Neuronal stem cell (in vitro differentiated cells): Measurements from ENCODE around the gene TSPO.

Experiments
- DNase-seq: peaks from one replicate; pipeline ENCODE4 v3.0.0-alpha.2; 2013; ENCODE audit warnings: low spot score
- H2AFZ ChIP-seq: one replicate; pipeline ENCODE4 v1.6.1; 2013; ENCODE audit warnings: mild to moderate bottlenecking, low read length, inconsistent platforms
- H2AK5ac ChIP-seq: 2 replicates; pipeline ENCODE4 v1.6.1; 2013; ENCODE audit warnings: low read depth, mild to moderate bottlenecking, inconsistent platforms, low read length, moderate library complexity, mixed read lengths
- H2BK120ac ChIP-seq: 2 replicates; pipeline ENCODE4 v1.6.1; 2013; ENCODE audit warnings: low read depth, mild to moderate bottlenecking, inconsistent platforms, low read length, moderate library complexity, mixed read lengths
- H2BK12ac ChIP-seq: one replicate; pipeline ENCODE4 v1.6.1; 2013; ENCODE audit warnings: low read length, inconsistent platforms
- H2BK15ac ChIP-seq: 2 replicates; pipeline ENCODE4 v1.6.1; 2013; ENCODE audit warnings: mild to moderate bottlenecking, low read length, inconsistent platforms, mixed read lengths
- H2BK5ac ChIP-seq: one replicate; pipeline ENCODE4 v1.6.1; 2013; ENCODE audit warnings: inconsistent platforms, mild to moderate bottlenecking, low read length, moderate library complexity
- H3K14ac ChIP-seq: one replicate; pipeline ENCODE4 v1.6.1; 2013; ENCODE audit warnings: low read length, inconsistent platforms
- H3K18ac ChIP-seq: 2 replicates; pipeline ENCODE4 v1.6.1; 2013; ENCODE audit warnings: low read length, inconsistent platforms
- H3K23ac ChIP-seq: 2 replicates; pipeline ENCODE4 v1.6.1; 2013; ENCODE audit warnings: low read depth, mild to moderate bottlenecking, mixed read lengths, low read length, inconsistent platforms; ENCODE audit not compliant: poor library complexity
- H3K27ac ChIP-seq: replicated peaks from 3 replicates; pipeline ENCODE4 v1.5.1; 2013; ENCODE audit warnings: low read length, inconsistent platforms
- H3K27me3 ChIP-seq, 3 experiments: 2 replicates each; pipeline ENCODE4 v1.6.1; 2013; ENCODE audit warnings: low read length in 3 of 3, mild to moderate bottlenecking in 2 of 3, inconsistent platforms in 1 of 3, low read depth in 1 of 3, mixed read lengths in 1 of 3, moderate library complexity in 1 of 3; ENCODE audit not compliant: control insufficient read depth in 3 of 3, insufficient read depth in 3 of 3
- H3K36me3 ChIP-seq, 2 donors: replicated peaks in 1 of 2; 2 replicates each; pipeline ENCODE4 v1.6.1; 2013; ENCODE audit warnings: low read length in 2 of 2; ENCODE audit not compliant: control insufficient read depth in 2 of 2, insufficient read depth in 2 of 2
- H3K4ac ChIP-seq: 2 replicates; pipeline ENCODE4 v1.6.1; 2013; ENCODE audit warnings: inconsistent platforms, mild to moderate bottlenecking, low read length, moderate library complexity
- H3K4me1 ChIP-seq, 2 donors: 1 replicate in 1 of 2; 2 replicates in 1 of 2; pipeline ENCODE4 v1.6.1; 2013; ENCODE audit warnings: low read length in 2 of 2, low read depth in 1 of 2; ENCODE audit not compliant: control insufficient read depth in 2 of 2, insufficient read depth in 1 of 2
- H3K4me2 ChIP-seq: one replicate; pipeline ENCODE4 v1.6.1; 2013; ENCODE audit warnings: mild to moderate bottlenecking, low read length, inconsistent platforms; ENCODE audit not compliant: insufficient read depth, poor library complexity, severe bottlenecking
- H3K4me3 ChIP-seq, 2 donors: 2 replicates each; pipeline ENCODE4 v1.5.1; 2013; ENCODE audit warnings: low read length in 2 of 2, mild to moderate bottlenecking in 2 of 2, inconsistent platforms in 1 of 2, moderate library complexity in 1 of 2
- H3K79me1 ChIP-seq: one replicate; pipeline ENCODE4 v1.6.1; 2013; ENCODE audit warnings: low read depth, mild to moderate bottlenecking, inconsistent platforms, low read length, moderate library complexity
- H3K9ac ChIP-seq: one replicate; pipeline ENCODE4 v1.6.1; 2013; ENCODE audit warnings: mild to moderate bottlenecking, low read depth, low read length, inconsistent platforms; ENCODE audit not compliant: poor library complexity
- H3K9me3 ChIP-seq, 2 donors: replicated peaks in 1 of 2; 2 replicates each; pipeline versions ENCODE3 to v1.6.1; 2013; ENCODE audit warnings: low read length in 2 of 2, mild to moderate bottlenecking in 2 of 2, inconsistent platforms in 1 of 2, low read depth in 1 of 2, mixed read lengths in 1 of 2, moderate library complexity in 1 of 2; ENCODE audit not compliant: control insufficient read depth in 2 of 2, insufficient read depth in 1 of 2
- H4K8ac ChIP-seq: one replicate; pipeline ENCODE4 v1.6.1; 2013; ENCODE audit warnings: low read depth, mild to moderate bottlenecking, inconsistent platforms, low read length, moderate library complexity
- H4K91ac ChIP-seq: one replicate; pipeline ENCODE4 v1.6.1; 2013; ENCODE audit warnings: low read length, low read depth, mild to moderate bottlenecking, inconsistent platforms; ENCODE audit not compliant: poor library complexity
- WGBS, 2 donors: extraction: QIAGEN DNeasy Blood & Tissue Kit; methylation state at CpG; one replicate each; pipeline ENCODE4 v1.1.7; 2013; ENCODE audit warnings: missing lambda C conversion rate in 2 of 2, mixed read lengths in 1 of 2; ENCODE audit not compliant: insufficient read length in 2 of 2, insufficient replicate concordance in 1 of 2; ENCODE audit errors: extremely low coverage in 2 of 2; 5-methylcytosine and 5-hydroxymethylcytosine counted together

Gene TSPO

DNA sequence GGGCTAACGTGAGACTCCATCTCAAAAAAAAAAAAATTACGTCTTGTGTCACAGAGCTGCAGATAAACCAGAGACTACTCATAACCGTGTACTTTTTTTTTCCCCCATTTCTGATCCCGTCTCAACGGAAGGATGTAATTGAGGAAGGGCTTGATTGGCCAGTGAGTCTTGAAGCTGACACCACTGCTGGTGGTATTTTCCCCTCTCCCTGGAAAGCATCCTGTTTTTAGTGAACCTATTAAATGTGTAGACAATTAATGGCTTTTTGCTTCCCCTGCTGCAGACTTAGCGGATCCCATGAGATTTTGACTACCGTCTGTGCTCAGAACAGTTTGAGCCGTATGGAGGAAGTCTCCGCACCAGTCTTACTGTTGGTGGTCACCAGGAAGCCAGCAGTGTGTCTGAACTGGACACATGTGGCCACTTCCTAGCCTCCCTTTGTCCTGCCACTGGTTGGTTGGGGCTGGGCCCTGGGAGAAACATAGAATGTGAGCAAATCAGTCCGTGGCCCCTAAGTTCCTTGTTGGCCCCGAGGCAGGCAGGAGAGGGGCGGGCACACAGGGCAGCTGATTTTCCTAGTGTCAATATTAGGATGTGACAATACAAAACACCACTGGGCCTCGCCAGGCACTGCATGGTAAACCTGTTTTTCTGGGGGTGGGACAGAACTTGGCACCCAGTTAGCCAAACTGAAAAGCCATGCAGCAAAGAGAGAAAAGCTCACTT, 37.7 kb upstream of the TSPO start:
- Histone ChIP-seq H3K4me3 (no peak overlapping the region), H2BK15ac (no peak overlapping the region), H2AK5ac (no peak overlapping the region), H3K18ac (no peak overlapping the region), H3K9ac (no peak overlapping the region), H3K27me3 (peaks cover 12 to 44% (median 40%) of the 10 kb centered on the region in 3 experiments), H3K23ac (no peak overlapping the region), H3K14ac (no peak overlapping the region), H3K36me3 (no peaks in the 10 kb centered on the region), H3K79me1 (no peaks in the 10 kb centered on the region), H3K4me2 (no peak overlapping the region), H4K8ac (no peak overlapping the region), H3K9me3 (peaks cover 0 to 3% of the 10 kb centered on the region in 2 donors), H3K4ac (no peak overlapping the region), H2AFZ (peak overlapping the region; percentile 14), H4K91ac (no peak overlapping the region), H2BK120ac (no peak overlapping the region), H3K27ac (no peak overlapping the region), H3K4me1 (peaks cover 11 to 18% of the 10 kb centered on the region in 2 donors), H2BK5ac (no peak overlapping the region), H2BK12ac (no peak overlapping the region)
- DNase-seq, result no peak
- WGBS, 2 donors, result no CpG with 5 or more reads among the region's 13 CpGs

DNA sequence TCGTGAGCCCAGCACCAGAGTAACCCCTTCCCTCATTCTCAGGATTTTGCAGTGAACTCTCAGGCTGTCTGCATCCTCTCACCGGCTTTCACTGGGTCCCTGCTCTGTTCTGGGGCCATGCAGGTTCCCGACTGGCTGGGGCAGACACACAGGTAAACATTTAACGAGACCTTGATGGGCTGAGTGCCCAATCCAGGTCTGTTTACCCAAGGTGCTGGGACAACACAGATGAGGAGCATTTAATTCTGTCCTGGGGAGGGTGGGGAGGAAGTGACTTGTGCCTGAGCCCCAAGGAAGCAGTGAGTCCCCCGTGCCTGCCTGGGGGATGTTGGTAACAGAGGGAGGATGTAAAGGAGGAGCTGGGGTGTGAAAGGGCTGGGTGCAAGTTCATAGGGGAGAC, 36.4 kb upstream of the TSPO start:
- Histone ChIP-seq H3K9ac (peak overlapping the region; percentile 18), H3K36me3 (no peaks in the 10 kb centered on the region), H2BK120ac (no peak overlapping the region), H3K14ac (peak overlapping the region; percentile 33), H3K18ac (no peak overlapping the region), H2AFZ (no peak overlapping the region), H4K91ac (no peak overlapping the region), H2BK5ac (no peak overlapping the region), H3K9me3 (peaks cover 0 to 3% of the 10 kb centered on the region in 2 donors), H4K8ac (no peak overlapping the region), H2AK5ac (peak overlapping the region; percentile 74), H3K4me1 (peaks cover 10 to 20% of the 10 kb centered on the region in 2 donors), H3K79me1 (no peaks in the 10 kb centered on the region), H2BK15ac (no peak overlapping the region), H3K23ac (peak overlapping the region; percentile 18), H3K27ac (no peak overlapping the region), H2BK12ac (no peak overlapping the region), H3K27me3 (peaks cover 12 to 31% (median 29%) of the 10 kb centered on the region in 3 experiments), H3K4me2 (no peak overlapping the region), H3K4me3 (no peak overlapping the region), H3K4ac (no peak overlapping the region)
- WGBS, 2 donors, result no CpG with 5 or more reads among the region's 5 CpGs
- DNase-seq, result no peak

DNA sequence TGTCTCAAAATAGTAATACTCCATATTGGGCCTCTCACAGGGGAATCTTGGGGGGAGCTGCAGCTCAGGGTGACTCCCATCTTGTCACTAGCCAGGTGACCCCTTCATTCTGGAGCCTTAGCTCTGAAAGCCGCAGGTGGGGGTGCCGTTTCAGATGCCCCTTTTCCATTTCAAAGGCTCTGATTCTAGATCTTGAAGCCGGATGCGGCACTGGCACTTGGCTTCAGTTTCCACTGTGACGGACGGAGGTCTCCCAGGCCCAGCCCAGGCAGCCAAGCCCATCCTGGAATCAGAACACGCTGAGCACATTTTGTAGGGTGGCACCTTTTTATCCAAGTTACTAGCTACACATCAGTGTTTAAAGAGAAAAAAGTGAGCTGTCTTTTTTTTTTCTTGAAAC, 34.4 kb upstream of the TSPO start:
- H2AFZ ChIP-seq, result no peak overlapping the region

DNA sequence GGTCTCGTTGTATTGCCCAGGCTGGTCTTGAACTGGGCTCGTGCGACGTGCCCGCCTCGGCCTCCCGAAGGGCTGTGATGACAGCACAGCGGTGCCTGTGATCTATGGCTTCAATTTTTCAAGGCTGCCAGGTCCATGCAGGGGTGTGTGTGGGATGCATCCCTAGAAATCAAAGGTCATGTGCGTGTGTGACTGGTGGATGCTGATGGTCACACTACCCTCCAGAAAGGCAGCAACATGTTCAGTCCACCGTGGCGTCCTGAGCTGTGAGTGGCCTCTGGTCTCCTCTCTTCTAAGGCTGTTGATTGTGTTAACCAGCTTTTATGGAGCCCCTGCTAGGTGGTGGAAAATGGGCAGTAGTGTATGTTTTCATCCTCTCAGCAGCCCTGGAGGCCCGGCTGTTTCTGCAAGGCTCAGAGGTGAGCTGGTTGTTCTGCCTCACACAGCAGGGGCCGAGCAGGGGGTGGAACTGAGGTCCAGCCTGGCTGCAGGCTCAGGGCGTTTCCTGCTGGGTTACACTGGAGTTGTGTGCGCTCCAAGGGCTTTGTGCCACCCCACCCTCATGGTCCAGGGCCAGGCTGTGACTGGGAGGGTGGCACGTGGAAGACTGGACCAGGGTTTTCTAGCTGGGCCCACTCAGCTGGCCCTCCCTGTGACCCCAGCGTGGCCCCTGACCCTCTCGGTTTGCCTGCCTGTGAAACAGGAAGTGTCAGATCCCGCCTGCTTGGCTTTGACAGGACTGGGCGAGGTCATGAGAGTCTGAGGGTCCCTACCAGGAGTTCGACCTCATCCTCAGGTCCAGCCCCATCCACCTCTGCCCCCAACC, 33.1 kb upstream of the TSPO start:
- H4K91ac ChIP-seq, result no peak overlapping the region
- H3K4ac ChIP-seq, result no peak overlapping the region
- peaks cover 0 to 3% of the 10 kb centered on the region in 2 donors for H3K9me3 ChIP-seq
- no CpG with 5 or more reads among the region's 21 CpGs for WGBS, 2 donors
- no peak overlapping the region for H2BK12ac ChIP-seq
- peaks cover 0 to 4% (median 3%) of the 10 kb centered on the region in 3 experiments for H3K27me3 ChIP-seq
- H3K36me3 ChIP-seq, result no peaks in the 10 kb centered on the region
- H2BK120ac ChIP-seq, result no peak overlapping the region
- H2AFZ ChIP-seq, result peak overlapping the region; percentile 61
- no peaks in the 10 kb centered on the region for H3K79me1 ChIP-seq
- no peak overlapping the region for H4K8ac ChIP-seq
- no peak for DNase-seq
- H3K14ac ChIP-seq, result no peak overlapping the region
- no peak overlapping the region for H3K9ac ChIP-seq
- H2BK5ac ChIP-seq, result no peak overlapping the region
- peak overlapping the region in 1 of 2 donors; percentile 45 for H3K4me3 ChIP-seq
- peaks cover 7 to 10% of the 10 kb centered on the region in 2 donors for H3K4me1 ChIP-seq
- H2AK5ac ChIP-seq, result peak overlapping the region; percentile 14
- no peak overlapping the region for H2BK15ac ChIP-seq
- H3K18ac ChIP-seq, result peak overlapping the region; percentile 27
- peak overlapping the region; percentile 21 for H3K23ac ChIP-seq
- no peak overlapping the region for H3K4me2 ChIP-seq
- H3K27ac ChIP-seq, result peak overlapping the region; percentile 15

More for the DNA sequence above, 34.4 kb upstream of the TSPO start:
- peaks cover 0 to 12% (median 10%) of the 10 kb centered on the region in 3 experiments for H3K27me3 ChIP-seq
- H2AK5ac ChIP-seq, result no peak overlapping the region
- H2BK5ac ChIP-seq, result no peak overlapping the region
- H2BK12ac ChIP-seq, result no peak overlapping the region
- H3K9ac ChIP-seq, result no peak overlapping the region
- no peak overlapping the region for H3K4me2 ChIP-seq
- H3K14ac ChIP-seq, result no peak overlapping the region
- no peak for DNase-seq
- H3K4me3 ChIP-seq, result no peak overlapping the region
- no peak overlapping the region for H4K8ac ChIP-seq
- no peak overlapping the region for H3K4ac ChIP-seq
- H2BK120ac ChIP-seq, result no peak overlapping the region
- no peaks in the 10 kb centered on the region for H3K79me1 ChIP-seq
- peaks cover 7 to 10% of the 10 kb centered on the region in 2 donors for H3K4me1 ChIP-seq
- peaks cover 0 to 3% of the 10 kb centered on the region in 2 donors for H3K9me3 ChIP-seq
- no peaks in the 10 kb centered on the region for H3K36me3 ChIP-seq
- H3K18ac ChIP-seq, result no peak overlapping the region
- no peak overlapping the region for H3K27ac ChIP-seq
- H3K23ac ChIP-seq, result no peak overlapping the region
- no peak overlapping the region for H2BK15ac ChIP-seq
- no peak overlapping the region for H4K91ac ChIP-seq
- WGBS, 2 donors, result no CpG with 5 or more reads among the region's 7 CpGs
